HepG2 (cell line): ENCODE results near the gene CPB2. TPM values are rescaled to one million over a fixed set of nuclear protein-coding genes. Genes with fewer than 3 reads are reported as not detected.

ENCODE experiments used
- DMAP1 ChIP-seq: IDR thresholded peaks from 2 replicates; pipeline ENCODE4 v1.6.1; 2016
- ETV5 ChIP-seq: IDR thresholded peaks from 2 replicates; pipeline ENCODE4 v1.6.1; 2018; ENCODE audit warnings: missing biosample characterization, missing genetic modification reagents, inconsistent platforms, borderline replicate concordance
- FOXA1 ChIP-seq, 2 experiments: fragments of 450-650 bp in 1 of 2; sonication (generic) in 1 of 2; formaldehyde crosslinking in 1 of 2; IDR thresholded peaks; 2 replicates each; pipeline versions ENCODE4 v1.4.0 to v1.6.1; 2016 to 2020; ENCODE audit warnings: missing genetic modification reagents in 1 of 2
- FOXA3 ChIP-seq: IDR thresholded peaks from 2 replicates; pipeline ENCODE4 v1.6.1; 2016; ENCODE audit warnings: missing genetic modification reagents, missing compliant biosample characterization
- HDAC2 ChIP-seq: sonication (generic); formaldehyde crosslinking; IDR thresholded peaks from 2 replicates; pipeline ENCODE4 v1.4.0; 2020; ENCODE audit warnings: missing genetic modification reagents
- HIC2 ChIP-seq: sonication (generic); formaldehyde crosslinking; IDR thresholded peaks from 2 replicates; pipeline ENCODE4 v1.9.0; 2022; ENCODE audit warnings: low read depth, missing genetic modification reagents
- HIVEP1 ChIP-seq: sonication (generic); formaldehyde crosslinking; IDR thresholded peaks from 2 replicates; pipeline ENCODE4 v1.4.0; 2020; ENCODE audit warnings: mild to moderate bottlenecking, missing genetic modification reagents
- NFE2 ChIP-seq: sonication (generic); formaldehyde crosslinking; IDR thresholded peaks from 2 replicates; pipeline ENCODE4 v1.4.0; 2020; ENCODE audit warnings: missing genetic modification reagents
- NFYB ChIP-seq: sonication (generic); formaldehyde crosslinking; IDR thresholded peaks from 2 replicates; pipeline ENCODE4 v1.4.0; 2020; ENCODE audit warnings: missing genetic modification reagents
- NRL ChIP-seq: sonication (generic); formaldehyde crosslinking; IDR thresholded peaks from 2 replicates; pipeline ENCODE4 v1.5.0; 2020; ENCODE audit warnings: missing genetic modification reagents, mild to moderate bottlenecking, moderate library complexity, borderline replicate concordance
- PAXIP1 ChIP-seq: sonication (generic); formaldehyde crosslinking; conservative IDR thresholded peaks from 2 replicates; pipeline ENCODE4 v1.4.0; 2020; ENCODE audit warnings: mild to moderate bottlenecking, missing genetic modification reagents, moderate library complexity
- SALL1 ChIP-seq: sonication (generic); formaldehyde crosslinking; IDR thresholded peaks from 2 replicates; pipeline ENCODE4 v1.8.0; 2022; ENCODE audit warnings: mild to moderate bottlenecking, missing genetic modification reagents
- SMAD3 ChIP-seq: sonication (generic); formaldehyde crosslinking; IDR thresholded peaks from 2 replicates; pipeline ENCODE4 v1.4.0; 2020; ENCODE audit warnings: missing genetic modification reagents
- ZMYM4 ChIP-seq: sonication (generic); formaldehyde crosslinking; IDR thresholded peaks from 2 replicates; pipeline ENCODE4 v1.8.1; 2023; ENCODE audit warnings: mild to moderate bottlenecking, missing genetic modification reagents
- ZNF296 ChIP-seq: sonication (generic); formaldehyde crosslinking; conservative IDR thresholded peaks from 2 replicates; pipeline ENCODE4 v1.5.0; 2020; ENCODE audit warnings: mild to moderate bottlenecking, missing genetic modification reagents
- ZNF343 ChIP-seq: sonication (generic); formaldehyde crosslinking; IDR thresholded peaks from 2 replicates; pipeline ENCODE4 v1.4.0; 2020; ENCODE audit warnings: mild to moderate bottlenecking, missing genetic modification reagents
- ZNF383 ChIP-seq: sonication (generic); formaldehyde crosslinking; IDR thresholded peaks from 2 replicates; pipeline ENCODE4 v1.4.0; 2020; ENCODE audit warnings: missing genetic modification reagents, mild to moderate bottlenecking, borderline replicate concordance
- ZNF570 ChIP-seq: sonication (generic); formaldehyde crosslinking; IDR thresholded peaks from 2 replicates; pipeline ENCODE4 v1.4.0; 2020; ENCODE audit warnings: mild to moderate bottlenecking, missing genetic modification reagents, borderline replicate concordance
- ZNF770 ChIP-seq: sonication (generic); formaldehyde crosslinking; IDR thresholded peaks from 2 replicates; pipeline ENCODE4 v1.5.0; 2020; ENCODE audit warnings: mild to moderate bottlenecking, missing genetic modification reagents
- ZNF850 ChIP-seq: sonication (generic); formaldehyde crosslinking; conservative IDR thresholded peaks from 2 replicates; pipeline ENCODE4 v1.9.0; 2021; ENCODE audit warnings: mild to moderate bottlenecking, missing genetic modification reagents
- polyA plus RNA-seq, 8 experiments: library from polyadenylated mRNA; depleted of rRNA in 3 of 8; stranded (reverse) in 7 of 8; unstranded in 1 of 8; fragments of >200 nt; fragmentation: Illumina TruSeq in 4 of 8; extraction: Trizol in 4 of 8; gene quantifications; 2 replicates each; pipeline versions ENCODE4 v1.2.1 to v1.2.3, GENCODE V29; 2011 to 2016; ENCODE audit warnings: low read depth in 4 of 8, missing spikeins in 1 of 8, mixed read lengths in 1 of 8; ENCODE audit not compliant: insufficient read depth in 1 of 8
- total RNA-seq, 5 experiments: library from RNA; depleted of rRNA; stranded (reverse); fragments of >200 nt; fragmentation: Illumina TruSeq; extraction: Trizol; gene quantifications; 2 replicates each; pipeline ENCODE4 v1.2.3, GENCODE V29; 2016; ENCODE audit warnings: low read depth in 1 of 5
- TF ChIP-seq, protein P1 (sequence below): sonication (generic); formaldehyde crosslinking; IDR thresholded peaks from 2 replicates; pipeline ENCODE4 v1.5.0; 2020; ENCODE audit warnings: mild to moderate bottlenecking, missing genetic modification reagents

The CPB2 gene
- total and polyA plus RNA-seq, 2 of the 13 experiments (the other 11 are each of a cell fraction or from before 2014, with no cell fraction given) = 125 to 140 TPM

DNA sequence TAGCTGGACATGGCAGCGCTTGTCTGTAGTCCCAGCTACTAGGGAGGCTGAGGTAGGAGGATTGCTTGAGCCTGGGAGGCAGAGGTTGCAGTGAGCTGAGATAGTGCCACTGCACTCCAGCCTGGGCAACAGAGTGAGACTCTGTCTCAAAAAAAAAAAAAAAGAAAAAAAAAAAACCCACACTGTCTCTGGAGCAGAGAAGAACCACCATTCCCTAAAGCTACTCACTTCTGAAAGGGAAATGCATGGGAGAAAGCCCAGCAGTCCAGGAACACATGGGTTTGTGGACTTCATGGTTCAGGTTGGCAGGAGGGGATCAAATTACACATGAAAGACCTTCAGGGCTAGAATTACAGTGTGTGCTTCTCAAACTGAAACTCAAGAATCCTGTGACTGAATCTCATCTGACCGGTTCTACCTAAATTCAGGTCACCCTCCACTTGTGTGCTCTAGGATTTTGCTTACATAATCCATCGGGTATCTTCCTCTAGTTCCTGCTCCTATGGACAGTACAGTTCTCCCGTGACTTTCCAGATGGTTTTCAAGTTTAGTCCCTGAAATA, 30.2 kb upstream of the CPB2 start (continued):
- TF ChIP-seq ZNF850 (CRISPR knock-in tag) = no peak
- no peak for TF ChIP-seq NFE2 (CRISPR knock-in tag)
- TF ChIP-seq ZNF296 (CRISPR knock-in tag) = no peak
- TF ChIP-seq SMAD3 (CRISPR knock-in tag) = 0 out of 2 replicates have a peak, but pooled peaks have one; percentile 30
- TF ChIP-seq NFYB (CRISPR knock-in tag) = no peak
- TF ChIP-seq, protein P1, sequence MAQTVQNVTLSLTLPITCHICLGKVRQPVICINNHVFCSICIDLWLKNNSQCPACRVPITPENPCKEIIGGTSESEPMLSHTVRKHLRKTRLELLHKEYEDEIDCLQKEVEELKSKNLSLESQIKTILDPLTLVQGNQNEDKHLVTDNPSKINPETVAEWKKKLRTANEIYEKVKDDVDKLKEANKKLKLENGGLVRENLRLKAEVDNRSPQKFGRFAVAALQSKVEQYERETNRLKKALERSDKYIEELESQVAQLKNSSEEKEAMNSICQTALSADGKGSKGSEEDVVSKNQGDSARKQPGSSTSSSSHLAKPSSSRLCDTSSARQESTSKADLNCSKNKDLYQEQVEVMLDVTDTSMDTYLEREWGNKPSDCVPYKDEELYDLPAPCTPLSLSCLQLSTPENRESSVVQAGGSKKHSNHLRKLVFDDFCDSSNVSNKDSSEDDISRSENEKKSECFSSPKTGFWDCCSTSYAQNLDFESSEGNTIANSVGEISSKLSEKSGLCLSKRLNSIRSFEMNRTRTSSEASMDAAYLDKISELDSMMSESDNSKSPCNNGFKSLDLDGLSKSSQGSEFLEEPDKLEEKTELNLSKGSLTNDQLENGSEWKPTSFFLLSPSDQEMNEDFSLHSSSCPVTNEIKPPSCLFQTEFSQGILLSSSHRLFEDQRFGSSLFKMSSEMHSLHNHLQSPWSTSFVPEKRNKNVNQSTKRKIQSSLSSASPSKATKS (CRISPR knock-in tag) = no peak
- no peak for TF ChIP-seq ZNF570 (CRISPR knock-in tag)
- no peak for TF ChIP-seq NRL
- TF ChIP-seq DMAP1 (CRISPR knock-in tag) = 0 out of 2 replicates have a peak, but pooled peaks have one; percentile 10
- no peak for TF ChIP-seq HIC2 (CRISPR knock-in tag)
- peak; percentile 66; the same call in 1 of the 2 replicates for TF ChIP-seq ZMYM4 (CRISPR knock-in tag)
- TF ChIP-seq ETV5 (CRISPR knock-in tag) = no peak
- peak; percentile 85; the same call in 1 of the 2 replicates for TF ChIP-seq ZNF770 (CRISPR knock-in tag)
- no peak for TF ChIP-seq FOXA1 (IDR thresholded peaks at IDR 0.05)
- TF ChIP-seq FOXA1 (CRISPR knock-in tag; IDR thresholded peaks at IDR 0.05) = no peak
- 0 out of 2 replicates have a peak, but pooled peaks have one; percentile 10 for TF ChIP-seq FOXA3 (CRISPR knock-in tag)
- no peak for TF ChIP-seq ZNF343
- TF ChIP-seq HIVEP1 (CRISPR knock-in tag) = no peak
- TF ChIP-seq ZNF383 (CRISPR knock-in tag) = no peak
- peak; percentile 25; the same call in 1 of the 2 replicates for TF ChIP-seq HDAC2 (CRISPR knock-in tag)
- TF ChIP-seq PAXIP1 (CRISPR knock-in tag) = peak; percentile 53
- peak; percentile 18; the same call in 1 of the 2 replicates for TF ChIP-seq SALL1
